ENCODE measurements around the gene GSE1. TPM values are rescaled to one million over a fixed set of nuclear protein-coding genes. Genes with fewer than 3 reads are reported as not detected.

Gene GSE1
- total RNA-seq, 1 experiment from 2014 or later = 38.4 TPM

- ATAC-seq (no peak), DNase-seq (no peak)
- no peaks in the 10 kb centered on the region for H3F3A ChIP-seq (ENCODE audit: low read length, unreplicated experiment)
- no peaks in the 10 kb centered on the region for H3K9me2 ChIP-seq (replicated peaks; ENCODE audit: low read length)
- intact Hi-C loops (cut with micrococcal nuclease) = no loop called here
- H4K20me1 ChIP-seq (ENCODE audit: low read length) = no peaks in the 10 kb centered on the region
- H3K27me3 ChIP-seq (ENCODE audit: low read length) = no peaks in the 10 kb centered on the region
- ChIA-PET CTCF (no interaction called here), POLR2A (ENCODE audit: unreplicated experiment) (no interaction called here)
- no peak overlapping the region for H3K27ac ChIP-seq (ENCODE audit: low read length)
- H3K4me3 ChIP-seq (ENCODE audit: low read length) = no peak overlapping the region
- TF ChIP-seq EZH2 (IDR thresholded peaks at IDR 0.05; ENCODE audit: low read length, unreplicated experiment) = no peak
- TF ChIP-seq, protein P1, sequence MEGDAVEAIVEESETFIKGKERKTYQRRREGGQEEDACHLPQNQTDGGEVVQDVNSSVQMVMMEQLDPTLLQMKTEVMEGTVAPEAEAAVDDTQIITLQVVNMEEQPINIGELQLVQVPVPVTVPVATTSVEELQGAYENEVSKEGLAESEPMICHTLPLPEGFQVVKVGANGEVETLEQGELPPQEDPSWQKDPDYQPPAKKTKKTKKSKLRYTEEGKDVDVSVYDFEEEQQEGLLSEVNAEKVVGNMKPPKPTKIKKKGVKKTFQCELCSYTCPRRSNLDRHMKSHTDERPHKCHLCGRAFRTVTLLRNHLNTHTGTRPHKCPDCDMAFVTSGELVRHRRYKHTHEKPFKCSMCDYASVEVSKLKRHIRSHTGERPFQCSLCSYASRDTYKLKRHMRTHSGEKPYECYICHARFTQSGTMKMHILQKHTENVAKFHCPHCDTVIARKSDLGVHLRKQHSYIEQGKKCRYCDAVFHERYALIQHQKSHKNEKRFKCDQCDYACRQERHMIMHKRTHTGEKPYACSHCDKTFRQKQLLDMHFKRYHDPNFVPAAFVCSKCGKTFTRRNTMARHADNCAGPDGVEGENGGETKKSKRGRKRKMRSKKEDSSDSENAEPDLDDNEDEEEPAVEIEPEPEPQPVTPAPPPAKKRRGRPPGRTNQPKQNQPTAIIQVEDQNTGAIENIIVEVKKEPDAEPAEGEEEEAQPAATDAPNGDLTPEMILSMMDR (conservative IDR thresholded peaks at IDR 0.05; ENCODE audit: low read depth, low read length) = no peak
- no peak overlapping the region for H2AFZ ChIP-seq (ENCODE audit: low read length)
- no peak overlapping the region for H3K9ac ChIP-seq (ENCODE audit: low read length)
- no peaks in the 10 kb centered on the region for H3K4me1 ChIP-seq (ENCODE audit: insufficient read depth, low read length)
- no peaks in the 10 kb centered on the region for H3K79me2 ChIP-seq (ENCODE audit: low read length)
- no TSS peak for BruUV-seq (replicated peaks)
- no peak overlapping the region for H3K4me2 ChIP-seq (ENCODE audit: low read length)
- H3K36me3 ChIP-seq (ENCODE audit: low read depth, low read length) = no peaks in the 10 kb centered on the region
- H3K9me3 ChIP-seq (ENCODE audit: low read length) = no peaks in the 10 kb centered on the region
These were observed 26.6 kb upstream of the GSE1 start for GRCh38 chr16:85586380-85587104.

DNA sequence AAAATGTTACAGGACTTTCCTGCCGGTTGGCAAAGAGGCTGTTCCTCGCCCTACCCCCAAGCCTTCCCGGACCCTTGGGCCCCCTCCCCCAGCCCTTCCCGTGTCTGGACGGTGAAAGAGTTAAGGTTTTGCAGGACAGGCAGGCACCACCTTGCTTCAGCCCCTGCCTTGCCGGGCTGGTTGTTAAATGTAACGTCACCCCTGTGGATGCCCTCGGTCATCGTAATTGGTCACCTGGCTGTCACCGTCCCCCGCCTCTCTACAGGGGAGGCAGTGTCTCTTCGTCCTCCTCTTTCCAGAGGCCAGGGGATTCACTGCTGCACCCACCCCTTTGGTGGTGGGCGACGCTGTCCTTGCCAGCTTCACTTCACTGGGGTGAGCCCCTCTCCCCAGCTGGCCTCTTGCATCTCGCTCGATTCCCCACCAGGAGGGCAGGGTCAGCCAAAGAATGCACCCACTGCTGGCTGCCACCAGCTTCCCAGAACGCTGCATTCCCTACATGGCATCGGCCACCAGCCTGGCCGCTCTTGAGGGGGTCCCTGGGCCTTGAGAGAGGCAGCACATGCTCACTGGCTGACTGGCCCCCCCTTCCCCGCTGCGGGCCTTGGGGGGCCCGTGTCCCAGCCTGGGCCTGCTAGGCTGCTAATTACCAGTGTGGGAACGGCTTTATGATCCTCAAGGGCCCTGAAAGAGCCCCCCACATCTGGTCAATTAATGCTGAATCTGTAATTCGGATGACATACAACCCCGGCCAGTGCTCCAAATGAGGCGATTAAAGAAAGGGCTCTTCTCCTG, 25.2 kb upstream of the GSE1 start:
- Histone ChIP-seq H3K27me3 (ENCODE audit: low read length) (no peaks in the 10 kb centered on the region), H2AFZ (ENCODE audit: low read length) (no peak overlapping the region), H3K9me3 (ENCODE audit: low read length) (no peaks in the 10 kb centered on the region), H3K36me3 (ENCODE audit: low read depth, low read length) (no peaks in the 10 kb centered on the region), H3F3A (ENCODE audit: low read length, unreplicated experiment) (no peaks in the 10 kb centered on the region), H3K9ac (ENCODE audit: low read length) (no peak overlapping the region), H3K9me2 (replicated peaks; ENCODE audit: low read length) (no peaks in the 10 kb centered on the region), H3K79me2 (ENCODE audit: low read length) (no peaks in the 10 kb centered on the region), H3K4me3 (ENCODE audit: low read length) (no peak overlapping the region), H3K4me1 (ENCODE audit: insufficient read depth, low read length) (no peaks in the 10 kb centered on the region), H3K4me2 (ENCODE audit: low read length) (no peak overlapping the region), H4K20me1 (ENCODE audit: low read length) (no peaks in the 10 kb centered on the region), H3K27ac (ENCODE audit: low read length) (no peak overlapping the region)
- DNase-seq = no peak
- ChIA-PET CTCF (no interaction called here), POLR2A (ENCODE audit: unreplicated experiment) (no interaction called here)
- intact Hi-C loops (cut with micrococcal nuclease) = no loop called here
- BruUV-seq (replicated peaks) = no TSS peak
- TF ChIP-seq, protein P1 (conservative IDR thresholded peaks at IDR 0.05; ENCODE audit: low read depth, low read length) = no peak
- no peak for TF ChIP-seq EZH2phosphoT487 (IDR thresholded peaks at IDR 0.05; ENCODE audit: borderline replicate concordance, low read length)
- no peak for TF ChIP-seq EZH2 (IDR thresholded peaks at IDR 0.05; ENCODE audit: low read length, unreplicated experiment)
- ATAC-seq = no peak

Data from PC-3 (cell line).